HepG2 (cell line): ENCODE data around the gene MAP3K14. TPM values are rescaled to one million over a fixed set of nuclear protein-coding genes. Genes with fewer than 3 reads are reported as not detected.

Source experiments
- ADNP ChIP-seq: sonication (generic); formaldehyde crosslinking; IDR thresholded peaks from 2 replicates; pipeline ENCODE4 v1.4.0; 2020; ENCODE audit warnings: missing genetic modification reagents
- FIP1L1 ChIP-seq: fragments of 200-400 bp; formaldehyde crosslinking; IDR thresholded peaks from 2 replicates; pipeline ENCODE4 v1.6.1; 2018; ENCODE audit warnings: low read depth, mild to moderate bottlenecking, low read length, moderate library complexity, borderline replicate concordance; ENCODE audit not compliant: insufficient read depth
- GPBP1L1 ChIP-seq: sonication (generic); formaldehyde crosslinking; IDR thresholded peaks from 2 replicates; pipeline ENCODE4 v1.5.0; 2020; ENCODE audit warnings: mild to moderate bottlenecking, missing genetic modification reagents
- IKZF1 ChIP-seq: fragments of 450-650 bp; IDR thresholded peaks from 2 replicates; pipeline ENCODE4 v1.7.1; 2016
- MED8 ChIP-seq: sonication (generic); formaldehyde crosslinking; IDR thresholded peaks from 2 replicates; pipeline ENCODE4 v1.8.1; 2023; ENCODE audit warnings: mild to moderate bottlenecking, missing genetic modification reagents; ENCODE audit not compliant: insufficient replicate concordance
- PCBP1 ChIP-seq: fragments of 200-400 bp; formaldehyde crosslinking; IDR thresholded peaks from 2 replicates; pipeline ENCODE4 v1.6.1; 2017; ENCODE audit warnings: mild to moderate bottlenecking, low read depth, low read length, borderline replicate concordance
- PLSCR1 ChIP-seq: sonication (generic); formaldehyde crosslinking; IDR thresholded peaks from 2 replicates; pipeline ENCODE4 v1.5.0; 2020; ENCODE audit warnings: missing genetic modification reagents, mild to moderate bottlenecking, borderline replicate concordance
- TCF12 ChIP-seq, 2 experiments: fragments of 450-650 bp in 1 of 2; sonication (generic) in 1 of 2; formaldehyde crosslinking in 1 of 2; IDR thresholded peaks; 2 replicates each; pipeline versions ENCODE4 v1.6.1 to v1.8.0; 2017 to 2022; ENCODE audit warnings: antibody characterized with exemption in 1 of 2, mild to moderate bottlenecking in 1 of 2, missing genetic modification reagents in 1 of 2, moderate library complexity in 1 of 2
- TERF1 ChIP-seq: sonication (generic); formaldehyde crosslinking; IDR thresholded peaks from 2 replicates; pipeline ENCODE4 v1.8.0; 2022; ENCODE audit warnings: mild to moderate bottlenecking, missing genetic modification reagents, moderate library complexity
- TRIM24 ChIP-seq: sonication (generic); formaldehyde crosslinking; IDR thresholded peaks from 2 replicates; pipeline ENCODE4 v1.8.0; 2022; ENCODE audit warnings: mild to moderate bottlenecking, missing genetic modification reagents
- ZBTB25 ChIP-seq: IDR thresholded peaks from 2 replicates; pipeline ENCODE4 v1.6.1; 2018; ENCODE audit warnings: missing genetic modification reagents
- ZBTB46 ChIP-seq: sonication (generic); formaldehyde crosslinking; IDR thresholded peaks from 2 replicates; pipeline ENCODE4 v1.4.0; 2020; ENCODE audit warnings: mild to moderate bottlenecking, missing genetic modification reagents, borderline replicate concordance
- ZMAT3 ChIP-seq: sonication (generic); formaldehyde crosslinking; conservative IDR thresholded peaks from 2 replicates; pipeline ENCODE4 v1.7.0; 2021; ENCODE audit warnings: missing genetic modification reagents
- ZNF143 ChIP-seq: sonication (generic); formaldehyde crosslinking; IDR thresholded peaks from 2 replicates; pipeline ENCODE4 v1.4.0; 2020; ENCODE audit warnings: missing genetic modification reagents
- ZNF512B ChIP-seq: sonication (generic); formaldehyde crosslinking; IDR thresholded peaks from 2 replicates; pipeline ENCODE4 v1.5.1; 2020; ENCODE audit warnings: missing genetic modification reagents, mild to moderate bottlenecking, borderline replicate concordance
- ZNF766 ChIP-seq: sonication (generic); formaldehyde crosslinking; IDR thresholded peaks from 2 replicates; pipeline ENCODE4 v1.5.0; 2020; ENCODE audit warnings: missing genetic modification reagents, borderline replicate concordance
- ZNF850 ChIP-seq: sonication (generic); formaldehyde crosslinking; conservative IDR thresholded peaks from 2 replicates; pipeline ENCODE4 v1.9.0; 2021; ENCODE audit warnings: mild to moderate bottlenecking, missing genetic modification reagents
- polyA plus RNA-seq, 8 experiments: library from polyadenylated mRNA; depleted of rRNA in 3 of 8; stranded (reverse) in 7 of 8; unstranded in 1 of 8; fragments of >200 nt; fragmentation: Illumina TruSeq in 4 of 8; extraction: Trizol in 4 of 8; gene quantifications; 2 replicates each; pipeline versions ENCODE4 v1.2.1 to v1.2.3, GENCODE V29; 2011 to 2016; ENCODE audit warnings: low read depth in 4 of 8, missing spikeins in 1 of 8, mixed read lengths in 1 of 8; ENCODE audit not compliant: insufficient read depth in 1 of 8
- total RNA-seq, 5 experiments: library from RNA; depleted of rRNA; stranded (reverse); fragments of >200 nt; fragmentation: Illumina TruSeq; extraction: Trizol; gene quantifications; 2 replicates each; pipeline ENCODE4 v1.2.3, GENCODE V29; 2016; ENCODE audit warnings: low read depth in 1 of 5

The MAP3K14 gene
- total and polyA plus RNA-seq, 2 of the 13 experiments (the other 11 are each of a cell fraction or from before 2014, with no cell fraction given), result 2.6 TPM

GRCh38 chr17:45317111-45317928 is 500 bp upstream of the MAP3K14 start (continued):
- TF ChIP-seq ZMAT3 (CRISPR knock-in tag), result peak; percentile 40; the same call in 1 of the 2 replicates
- peak; percentile 77; the same call in 1 of the 2 replicates for TF ChIP-seq ZNF512B (CRISPR knock-in tag)
- TF ChIP-seq PLSCR1 (CRISPR knock-in tag), result no peak
- no peak for TF ChIP-seq TERF1 (CRISPR knock-in tag)
- TF ChIP-seq ADNP (CRISPR knock-in tag), result no peak
- no peak for TF ChIP-seq PCBP1
- no peak for TF ChIP-seq ZBTB46 (CRISPR knock-in tag)
- TF ChIP-seq ZBTB25 (CRISPR knock-in tag), result peak; percentile 53
- no peak for TF ChIP-seq ZNF850 (CRISPR knock-in tag)
- no peak for TF ChIP-seq TRIM24 (CRISPR knock-in tag)
- TF ChIP-seq TCF12 (IDR thresholded peaks at IDR 0.05), result no peak
- no peak for TF ChIP-seq TCF12 (CRISPR knock-in tag; IDR thresholded peaks at IDR 0.05)
- no peak for TF ChIP-seq FIP1L1
- TF ChIP-seq MED8, result no peak
- TF ChIP-seq GPBP1L1 (CRISPR knock-in tag), result no peak
- TF ChIP-seq ZNF143 (CRISPR knock-in tag), result no peak
- TF ChIP-seq ZNF766 (CRISPR knock-in tag), result no peak
- no peak for TF ChIP-seq IKZF1
